Stimulated activated CD4-positive, alpha-beta T cell treated with anti-CD3 and anti-CD28 coated beads, Interleukin-2, amount 100 ng/mL, for 24 hours (primary cell): Measurements from ENCODE around the gene MYADM.
"Not testable (repeated sequence)": the region's sequence is repeated elsewhere in the genome, so short reads cannot be mapped to it uniquely, and the experiment has no call there.

Experiments
- DNase-seq, 2 donors: peaks; one replicate each; pipeline ENCODE4 v3.0.0-alpha.2; 2020

The MYADM gene

GRCh38 chr19:53867225-53868090, at the start of gene MYADM:
Gene MYADM (plus strand): TSS chr19:53867883. CDS start chr19:53873530, 5,647 bp downstream.
- peak; percentile 98 to 99 for DNase-seq

- DNase-seq: no peak
These were observed 48.9 kb upstream of the MYADM start for GRCh38 chr19:53818756-53819155.

- DNase-seq: no peak
These were observed 47.8 kb upstream of the MYADM start for GRCh38 chr19:53819861-53820260.

DNA sequence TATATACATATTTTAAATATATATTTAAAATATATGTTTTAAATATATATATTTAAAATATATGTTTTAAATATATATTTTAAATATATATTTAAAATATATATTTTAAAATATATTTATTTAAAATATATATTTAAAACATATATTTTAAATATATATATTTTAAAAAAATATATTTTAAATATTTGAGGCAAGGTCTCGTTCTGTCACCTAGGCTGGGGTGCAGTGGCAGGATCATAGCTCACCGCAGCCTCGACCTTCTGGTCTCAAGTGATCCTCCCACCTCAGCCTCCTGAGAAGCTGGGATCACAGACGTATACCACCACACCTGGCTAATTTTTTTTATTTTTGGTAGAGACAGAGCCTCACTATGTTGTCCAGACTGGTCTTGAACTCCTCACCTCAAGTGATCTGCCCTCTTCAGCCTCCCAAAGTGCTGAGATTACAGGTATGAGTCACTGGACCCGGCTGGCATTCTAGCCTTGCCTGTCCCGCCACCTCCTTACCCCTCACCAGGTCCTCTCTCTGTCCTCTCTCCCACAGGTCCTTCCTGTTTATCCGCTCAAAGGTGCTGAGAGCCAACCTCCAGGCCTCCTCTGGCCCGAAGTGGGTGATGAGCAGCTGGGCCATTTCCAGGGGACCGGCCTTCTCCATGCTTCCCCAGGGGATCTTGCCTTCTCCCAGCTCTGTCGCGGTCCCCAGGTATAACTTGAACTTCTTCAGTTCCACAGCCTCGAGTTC, 44.1 kb upstream of the MYADM start:
- DNase-seq: no peak

GRCh38 chr19:53824134-53824611, 43.5 kb upstream of the MYADM start, which contains the start of gene NLRP12:
Gene NLRP12 (minus strand): TSS chr19:53824314. CDS start chr19:53824174, 140 bp downstream.
- no peak for DNase-seq

GRCh38 chr19:53826876-53827275, 40.8 kb upstream of the MYADM start:
- DNase-seq: no peak

- no peak for DNase-seq
These were observed 39.2 kb upstream of the MYADM start for GRCh38 chr19:53828531-53828930.

DNA sequence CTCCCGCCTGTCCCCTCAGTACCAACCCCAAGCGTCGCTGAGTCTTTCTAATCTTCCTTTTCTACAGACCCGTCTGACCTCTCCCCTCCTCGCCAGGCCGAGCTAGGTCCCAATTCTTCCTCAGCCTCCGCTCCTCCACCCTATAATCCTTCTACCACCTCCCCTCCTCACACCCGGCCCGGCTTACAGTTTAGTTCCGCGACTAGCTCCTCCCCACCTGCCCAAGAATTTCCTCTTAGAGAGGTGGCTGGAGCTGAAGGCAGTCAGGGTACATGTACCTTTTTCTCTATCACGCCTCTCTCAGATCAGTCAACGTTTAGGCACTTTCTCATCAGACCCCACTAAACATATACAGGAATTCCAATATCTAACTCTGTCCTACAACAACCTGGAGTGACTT, 34.8 kb upstream of the MYADM start:
- DNase-seq: not testable (repeated sequence)

DNA sequence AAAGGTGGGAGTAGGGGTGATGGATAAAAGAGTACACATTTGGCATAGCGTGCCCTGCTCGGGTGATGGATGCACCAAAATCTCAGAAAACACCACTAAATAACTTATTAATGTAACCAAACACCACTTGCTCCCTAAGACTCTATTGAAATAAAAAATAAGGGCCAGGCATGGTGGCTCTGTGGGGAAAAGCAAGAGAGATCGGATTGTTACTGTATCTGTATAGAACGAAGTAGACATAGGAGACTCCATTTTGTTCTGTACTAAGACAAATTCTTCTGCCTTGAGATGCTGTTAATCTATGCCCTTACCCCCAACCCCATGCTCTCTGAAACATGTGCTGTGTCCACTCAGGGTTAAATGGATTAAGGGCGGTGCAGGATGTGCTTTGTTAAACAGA, 29.2 kb upstream of the MYADM start:
- DNase-seq: not testable (repeated sequence)

GRCh38 chr19:53840241-53840640, 27.4 kb upstream of the MYADM start:
- DNase-seq: not testable (repeated sequence)

DNA sequence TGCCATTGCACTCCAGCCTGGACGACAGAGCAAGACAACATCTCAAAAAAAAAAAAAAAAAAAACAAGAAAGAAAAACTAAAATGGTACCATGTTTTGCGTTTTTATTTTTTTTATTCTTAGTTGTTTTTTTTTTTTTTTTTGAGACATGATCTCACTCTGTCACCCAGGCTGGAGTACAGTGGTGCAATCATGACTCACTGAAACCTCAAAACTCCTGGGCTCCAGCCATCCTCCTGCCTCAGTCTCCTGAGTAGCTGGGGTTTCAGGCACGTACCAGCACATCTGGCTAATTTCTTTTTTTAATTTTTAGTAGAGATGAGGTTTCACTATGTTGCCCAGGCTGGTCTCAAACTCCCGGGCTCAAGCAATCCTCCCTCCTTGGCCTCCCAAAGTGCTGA, 26.8 kb upstream of the MYADM start:
- DNase-seq: not testable (repeated sequence)

GRCh38 chr19:53844849-53845246, 22.8 kb upstream of the MYADM start:
- DNase-seq: no peak

DNA sequence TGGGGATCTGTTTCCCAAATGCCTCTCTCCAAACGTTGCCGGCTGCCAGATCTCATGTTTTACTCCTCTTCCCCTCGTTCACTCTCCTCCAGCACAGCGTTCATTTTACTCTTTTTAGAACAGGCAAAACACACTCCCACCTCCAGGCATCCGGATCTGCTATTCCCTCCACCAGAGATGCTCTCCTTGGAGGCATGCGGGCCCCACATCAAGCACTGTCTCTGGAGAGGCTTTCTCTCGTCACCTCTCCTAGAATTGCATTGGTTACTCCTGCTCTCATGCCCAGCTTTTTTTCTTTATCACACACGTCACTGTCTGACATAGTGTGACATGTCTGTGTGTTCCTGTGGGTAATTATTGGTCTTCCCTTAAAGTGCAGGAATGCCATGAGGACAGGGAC, 20.1 kb upstream of the MYADM start:
- no peak for DNase-seq

DNA sequence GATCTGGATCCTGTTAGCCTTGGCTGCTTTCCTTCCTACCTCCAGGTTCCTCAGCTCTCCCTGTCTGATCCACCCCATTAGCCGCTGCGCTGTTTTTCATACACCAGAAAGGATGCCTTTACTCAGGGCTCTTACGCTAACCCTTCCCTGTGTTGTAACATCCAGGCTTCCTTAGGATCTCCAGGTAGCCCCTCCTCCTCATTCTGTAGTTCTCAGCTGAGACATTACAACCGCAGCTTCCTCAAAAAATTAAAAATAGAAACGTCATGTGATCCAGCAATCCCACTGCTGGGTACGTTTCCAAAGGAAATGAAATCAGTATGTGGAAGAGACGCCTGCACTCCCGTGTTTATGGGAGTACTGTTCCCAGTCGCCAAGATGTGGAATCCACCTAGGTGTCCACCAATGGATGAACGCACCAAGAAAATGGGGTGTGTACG, 18.4 kb upstream of the MYADM start:
- no peak for DNase-seq

GRCh38 chr19:53853707-53854106, 14.0 kb upstream of the MYADM start:
- DNase-seq: no peak

GRCh38 chr19:53864308-53864836, 3.3 kb upstream of the MYADM start:
- DNase-seq: no peak

DNA sequence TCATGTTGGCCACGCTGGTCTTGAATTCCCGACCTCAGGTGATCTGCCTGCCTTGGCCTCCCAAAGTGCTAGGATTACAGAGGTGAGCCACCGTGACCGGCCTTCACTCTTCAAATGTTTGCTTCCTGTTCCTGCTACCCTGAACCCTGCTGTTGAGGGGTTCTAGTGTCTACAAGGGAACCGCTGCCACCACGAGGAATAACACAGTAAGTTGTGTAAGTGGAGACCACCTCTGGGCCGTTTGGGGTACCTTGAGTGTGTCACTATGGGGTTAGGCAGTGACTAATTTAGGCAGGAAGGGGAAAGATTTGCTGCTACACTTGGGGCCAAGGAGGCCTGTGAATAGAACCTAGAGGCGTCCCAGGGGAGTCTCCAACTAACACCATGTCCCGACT, 2.2 kb upstream of the MYADM start:
- DNase-seq: no peak

DNA sequence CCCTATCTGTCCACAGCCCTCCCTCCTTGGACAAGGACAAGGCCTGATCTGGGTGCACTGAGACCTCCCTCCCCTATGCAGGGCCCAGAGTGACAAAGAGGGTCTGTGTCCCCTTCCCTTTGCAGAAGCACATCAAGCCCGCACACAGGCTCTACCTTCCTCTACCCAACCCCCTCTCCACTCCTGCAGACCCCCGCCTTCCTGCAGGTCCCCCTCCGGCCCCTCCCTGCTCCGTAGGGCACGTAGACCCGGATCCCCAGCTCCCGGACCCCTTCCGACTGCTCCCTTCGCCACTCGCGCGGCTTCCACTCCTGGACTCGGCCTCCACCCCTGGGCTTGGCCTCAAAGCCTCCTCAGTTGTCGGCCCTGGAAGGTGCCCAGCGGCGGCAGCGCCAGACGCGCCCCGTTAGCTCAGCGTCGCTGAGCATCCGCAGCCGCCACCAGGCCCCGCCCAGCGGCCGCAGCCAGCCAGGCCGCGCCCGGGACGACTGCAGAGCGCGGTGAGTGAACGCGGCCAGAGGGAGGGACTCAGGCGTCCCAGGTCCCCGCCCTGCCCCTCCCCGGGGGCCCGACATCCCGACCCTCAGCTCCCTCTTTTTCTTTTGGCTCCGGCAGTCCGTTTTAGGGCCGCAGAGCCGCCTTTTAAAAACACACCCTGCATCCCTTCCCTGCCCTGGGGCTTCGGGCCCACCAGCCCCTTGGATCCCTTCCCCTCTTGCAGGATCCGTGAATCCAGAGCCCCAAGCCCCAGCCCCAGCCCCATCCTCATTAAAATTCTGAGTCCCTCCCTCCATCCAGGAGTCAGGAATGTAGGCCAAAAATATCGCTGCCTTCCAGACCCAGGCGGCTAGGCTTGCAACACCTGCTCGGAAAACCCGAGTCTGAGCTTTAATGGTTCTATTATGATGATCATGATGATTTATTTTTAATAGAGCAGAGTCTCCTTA, 1.5 kb upstream of the MYADM start:
- peak; percentile 65 to 68 for DNase-seq

DNA sequence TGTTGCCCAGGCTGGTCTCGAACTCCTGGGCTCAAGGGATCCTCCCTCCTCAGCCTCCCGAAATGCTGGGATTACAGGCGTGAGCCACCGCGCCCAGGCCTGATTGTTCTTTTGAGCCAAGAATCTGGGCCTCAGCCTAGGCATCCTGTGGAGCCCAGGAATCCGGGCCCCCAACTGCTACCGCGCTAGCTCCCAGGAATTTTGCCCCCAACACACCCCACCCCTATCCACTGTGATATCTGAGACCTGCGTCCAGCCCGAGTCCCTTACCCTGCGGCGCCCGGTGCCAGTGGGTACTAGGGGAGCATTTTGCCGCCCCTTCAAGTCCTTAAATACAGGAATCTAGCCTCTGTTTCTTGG, 838 bp upstream of the MYADM start:
- no peak for DNase-seq

- DNase-seq: peak; percentile 44 to 51
These were observed 608 bp downstream of the MYADM start for GRCh38 chr19:53868091-53868891.
